ENCODE results near the gene CLCN1. TPM values are rescaled to one million over a fixed set of nuclear protein-coding genes. Genes with fewer than 3 reads are reported as not detected.

Gene CLCN1
- total and polyA plus RNA-seq, 2 of the 4 experiments (the other 2 are of a cell fraction) = not detected

DNA sequence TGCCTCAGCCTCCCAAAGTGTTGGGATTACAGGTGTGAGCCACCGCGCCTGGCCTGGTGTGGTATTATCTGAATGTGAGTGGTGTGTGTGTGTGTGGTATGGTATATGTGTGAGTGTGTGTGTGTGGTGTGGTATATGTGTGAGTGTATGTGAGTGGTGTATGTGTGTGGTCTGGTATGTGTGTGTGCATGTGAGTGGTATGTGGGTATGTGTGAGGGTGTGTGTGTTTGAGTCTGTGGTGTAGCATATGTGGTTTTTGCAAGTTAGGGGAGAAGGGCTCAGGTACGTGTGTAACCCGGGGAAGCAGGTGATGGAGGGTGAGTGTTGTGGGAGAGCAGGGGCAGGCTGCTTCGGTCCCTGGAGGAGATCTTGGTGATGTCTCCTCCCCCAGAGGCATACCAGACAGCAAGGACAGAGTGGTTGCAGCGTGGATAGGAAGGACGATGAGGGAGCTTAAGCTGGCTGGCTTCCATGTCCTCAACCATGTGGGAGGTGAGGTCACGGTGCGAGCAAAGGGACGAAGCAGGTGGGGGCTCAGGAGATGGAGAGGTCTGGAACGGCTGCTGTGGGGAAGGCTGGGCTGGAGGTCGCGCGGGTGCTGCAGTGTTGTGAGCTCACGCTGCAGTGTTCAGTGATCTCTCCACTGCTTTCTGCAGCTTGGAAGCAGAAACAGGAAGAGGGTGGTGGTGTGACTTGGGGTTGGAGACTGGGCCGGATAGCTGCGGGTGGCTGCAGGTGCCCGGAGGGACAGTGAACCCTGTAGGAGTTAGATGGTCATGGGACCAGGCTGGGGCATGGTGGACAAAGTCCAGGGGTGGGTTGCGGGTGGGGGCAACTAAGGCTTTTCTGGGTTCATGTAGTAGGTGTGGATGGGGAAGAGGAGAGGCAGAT lies 70.2 kb downstream of the CLCN1 start:
- Histone ChIP-seq H2AK5ac (ENCODE audit: low read depth, low read length) (no peak overlapping the region; the same call in 1 of the 2 replicates), H3K9me3 (ENCODE audit: control insufficient read depth, insufficient read depth, low read length) (no peaks in the 10 kb centered on the region), H4K91ac (ENCODE audit: insufficient read depth, low read depth, low read length) (no peak overlapping the region), H3K4ac (ENCODE audit: low read depth, low read length) (no peak overlapping the region), H3K36me3 (ENCODE audit: control insufficient read depth, insufficient read depth, low read length) (peaks cover 85% of the 10 kb centered on the region), H2AFZ (replicated peaks; ENCODE audit: low read length, poor library complexity) (peak overlapping the region; percentile 37), H2BK120ac (ENCODE audit: low read depth, low read length) (no peak overlapping the region), H3K56ac (ENCODE audit: extremely low read depth, insufficient read depth, low read length) (no peak overlapping the region), H2BK20ac (ENCODE audit: low read depth, low read length) (no peak overlapping the region), H3K9me1 (ENCODE audit: insufficient read depth, low read length) (peaks cover 37% of the 10 kb centered on the region), H3K18ac (ENCODE audit: low read depth, low read length) (no peak overlapping the region), H2BK15ac (ENCODE audit: low read depth, low read length) (no peak overlapping the region), H4K5ac (ENCODE audit: low read depth, low read length) (no peak overlapping the region), H4K8ac (ENCODE audit: low read depth in 2 of 2, low read length in 2 of 2) (no peak overlapping the region), H3K27me3 (ENCODE audit: control insufficient read depth, insufficient read depth, low read length) (no peaks in the 10 kb centered on the region), H3K79me1 (ENCODE audit: low read depth in 1 of 2, low read length in 2 of 2) (peaks cover 24 to 72% of the 10 kb centered on the region in 2 experiments; a peak in 3 of 4 replicates), H4K20me1 (ENCODE audit: insufficient read depth, low read length) (peaks cover 94% of the 10 kb centered on the region), H3K4me2 (ENCODE audit: low read depth, low read length) (peak overlapping the region; percentile 53), H3K4me3 (ENCODE audit: insufficient read depth, low read depth, low read length) (no peak overlapping the region), H3K9ac (ENCODE audit: low read depth, low read length) (peak overlapping the region; percentile 12; the same call in 1 of the 2 replicates), H3K27ac (ENCODE audit: insufficient read depth, low read length) (no peak overlapping the region), H2AK9ac (replicated peaks; ENCODE audit: low read depth, low read length, poor library complexity) (peak overlapping the region; percentile 76), H3K14ac (replicated peaks; ENCODE audit: low read depth, low read length) (peak overlapping the region; percentile 53; the same call in 1 of the 2 replicates), H3K23ac (ENCODE audit: low read depth, low read length) (peak overlapping the region; percentile 63; the same call in 1 of the 2 replicates), H3K4me1 (ENCODE audit: control insufficient read depth, insufficient read depth, low read length) (peaks cover 50% of the 10 kb centered on the region), H2BK5ac (ENCODE audit: low read depth, low read length, poor library complexity, severe bottlenecking) (peak overlapping the region; percentile 64)
- DNase-seq (no peak), ATAC-seq (ENCODE audit: low read depth) (no peak)
- TF ChIP-seq NFE2L2 (IDR thresholded peaks at IDR 0.05; ENCODE audit: low read depth, low read length) (no peak), MAZ (IDR thresholded peaks at IDR 0.05; ENCODE audit: borderline replicate concordance, low read depth, low read length) (peak; percentile 11; the same call in 1 of the 2 replicates)
- no TSS peak for BruUV-seq (replicated peaks)
- ChIA-PET POLR2A (ENCODE audit: unreplicated experiment) (no interaction called here), CTCF (no interaction called here)
- in situ Hi-C loops (cut with MboI; ENCODE audit: low sequenced_read_pairs) (no loop called here), dilution Hi-C loops (cut with HindIII; ENCODE audit: low sequenced_read_pairs, unreplicated experiment) (no loop called here), intact Hi-C loops (cut with micrococcal nuclease) (no loop called here)
- 91% methylated on average over 5 of the region's 19 CpGs; no CpG with 5 or more reads in 1 of the 2 experiments for WGBS, 2 experiments (ENCODE audit: extremely low coverage in 2 of 2, insufficient read length in 1 of 2)

Measured in IMR-90 (cell line).